ENCODE measurements around the gene PCDH7. TPM values are rescaled to one million over a fixed set of nuclear protein-coding genes. Genes with fewer than 3 reads are reported as not detected.

PCDH7 gene
- total and polyA plus RNA-seq, 2 of the 4 experiments (the other 2 are of a cell fraction) = 26.5 to 44.1 TPM

- H2BK15ac ChIP-seq (ENCODE audit: low read depth, low read length) = peak overlapping the region; percentile 6; the same call in 1 of the 3 replicates
- 0 out of 2 replicates have a peak overlapping the region, but pooled peaks have one; percentile 16 for H3K14ac ChIP-seq (replicated peaks; ENCODE audit: low read depth, low read length)
- peak overlapping the region; percentile 78 for H3K4me3 ChIP-seq (ENCODE audit: insufficient read depth, low read depth, low read length)
- peak overlapping the region; percentile 93 for H2AFZ ChIP-seq (replicated peaks; ENCODE audit: low read length, poor library complexity)
- H2AK5ac ChIP-seq (ENCODE audit: low read depth, low read length) = no peak overlapping the region
- H2BK5ac ChIP-seq (ENCODE audit: low read depth, low read length, poor library complexity, severe bottlenecking) = peak overlapping the region; percentile 4
- peak overlapping the region; percentile 82 for H3K23ac ChIP-seq (ENCODE audit: low read depth, low read length)
- no peak overlapping the region; the same call in 1 of the 2 replicates for H4K5ac ChIP-seq (ENCODE audit: low read depth, low read length)
- no peak overlapping the region for H3K18ac ChIP-seq (ENCODE audit: low read depth, low read length)
- no peak overlapping the region for H4K91ac ChIP-seq (ENCODE audit: insufficient read depth, low read depth, low read length)
- intact Hi-C loops (cut with micrococcal nuclease) = loop anchor here (5.0 kb wide), 3 partner anchors 34 to 224 kb away; no protein-coding TSS in a partner anchor
- peak overlapping the region; percentile 83 for H3K4me2 ChIP-seq (ENCODE audit: low read depth, low read length)
- no CpG with 5 or more reads among the region's 15 CpGs for WGBS, 2 experiments (ENCODE audit: extremely low coverage in 2 of 2, insufficient read length in 1 of 2)
- no peaks in the 10 kb centered on the region for H3K9me3 ChIP-seq (ENCODE audit: control insufficient read depth, insufficient read depth, low read length)
- H2AK9ac ChIP-seq (replicated peaks; ENCODE audit: low read depth, low read length, poor library complexity) = peak overlapping the region; percentile 33
- no peak overlapping the region for H4K8ac ChIP-seq (ENCODE audit: low read depth in 2 of 2, low read length in 2 of 2)
- peaks cover 4 to 23% of the 10 kb centered on the region in 2 experiments for H3K79me1 ChIP-seq (ENCODE audit: low read depth in 1 of 2, low read length in 2 of 2)
- peaks cover 8% of the 10 kb centered on the region; the same call in 1 of the 2 replicates for H4K20me1 ChIP-seq (ENCODE audit: insufficient read depth, low read length)
- ATAC-seq (ENCODE audit: low read depth) (no peak), DNase-seq (no peak)
- H3K27me3 ChIP-seq (ENCODE audit: control insufficient read depth, insufficient read depth, low read length) = no peaks in the 10 kb centered on the region; the same call in 1 of the 2 replicates
- BruUV-seq (replicated peaks) = no TSS peak
- CTCF ChIA-PET = no interaction called here
- H3K27ac ChIP-seq (ENCODE audit: insufficient read depth, low read length) = no peak overlapping the region
- no peak for TF ChIP-seq SMC3 (IDR thresholded peaks at IDR 0.05; ENCODE audit: low read depth, low read length)
- TF ChIP-seq MAZ (IDR thresholded peaks at IDR 0.05; ENCODE audit: borderline replicate concordance, low read depth, low read length) = no peak
- no peak for TF ChIP-seq CEBPB (IDR thresholded peaks at IDR 0.05; ENCODE audit: low read depth, low read length)
- no peak for TF ChIP-seq MAFK (IDR thresholded peaks at IDR 0.05; ENCODE audit: low read depth, low read length)
- TF ChIP-seq POLR2A (IDR thresholded peaks at IDR 0.05; ENCODE audit: low read depth, low read length) = no peak
- no peak for TF ChIP-seq NFE2L2 (IDR thresholded peaks at IDR 0.05; ENCODE audit: low read depth, low read length)
- no peak for TF ChIP-seq CTCF (conservative IDR thresholded peaks at IDR 0.05; ENCODE audit: low read depth, low read length)
- TF ChIP-seq RAD21 (IDR thresholded peaks at IDR 0.05; ENCODE audit: low read length) = no peak
- TF ChIP-seq RFX5 (IDR thresholded peaks at IDR 0.05; ENCODE audit: low read depth, low read length) = no peak
- TF ChIP-seq, protein P1, sequence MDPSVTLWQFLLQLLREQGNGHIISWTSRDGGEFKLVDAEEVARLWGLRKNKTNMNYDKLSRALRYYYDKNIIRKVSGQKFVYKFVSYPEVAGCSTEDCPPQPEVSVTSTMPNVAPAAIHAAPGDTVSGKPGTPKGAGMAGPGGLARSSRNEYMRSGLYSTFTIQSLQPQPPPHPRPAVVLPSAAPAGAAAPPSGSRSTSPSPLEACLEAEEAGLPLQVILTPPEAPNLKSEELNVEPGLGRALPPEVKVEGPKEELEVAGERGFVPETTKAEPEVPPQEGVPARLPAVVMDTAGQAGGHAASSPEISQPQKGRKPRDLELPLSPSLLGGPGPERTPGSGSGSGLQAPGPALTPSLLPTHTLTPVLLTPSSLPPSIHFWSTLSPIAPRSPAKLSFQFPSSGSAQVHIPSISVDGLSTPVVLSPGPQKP (IDR thresholded peaks at IDR 0.05; ENCODE audit: borderline replicate concordance, low read depth, low read length) = no peak
- TF ChIP-seq, protein P2, sequence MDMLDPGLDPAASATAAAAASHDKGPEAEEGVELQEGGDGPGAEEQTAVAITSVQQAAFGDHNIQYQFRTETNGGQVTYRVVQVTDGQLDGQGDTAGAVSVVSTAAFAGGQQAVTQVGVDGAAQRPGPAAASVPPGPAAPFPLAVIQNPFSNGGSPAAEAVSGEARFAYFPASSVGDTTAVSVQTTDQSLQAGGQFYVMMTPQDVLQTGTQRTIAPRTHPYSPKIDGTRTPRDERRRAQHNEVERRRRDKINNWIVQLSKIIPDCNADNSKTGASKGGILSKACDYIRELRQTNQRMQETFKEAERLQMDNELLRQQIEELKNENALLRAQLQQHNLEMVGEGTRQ (IDR thresholded peaks at IDR 0.05; ENCODE audit: low read depth, low read length) = no peak
- TF ChIP-seq FOS (IDR thresholded peaks at IDR 0.05; ENCODE audit: low read depth, low read length) = no peak
- H3K9ac ChIP-seq (ENCODE audit: low read depth, low read length) = no peak overlapping the region
- H2BK120ac ChIP-seq (ENCODE audit: low read depth, low read length) = no peak overlapping the region
- peak overlapping the region; percentile 3 for H3K4ac ChIP-seq (ENCODE audit: low read depth, low read length)
- POLR2A ChIA-PET (ENCODE audit: unreplicated experiment) = interaction anchor here (1.0 kb wide), 1 partner anchor 105 kb away, joined by 4 read pairs; no protein-coding TSS in a partner anchor
- H3K36me3 ChIP-seq (ENCODE audit: control insufficient read depth, insufficient read depth, low read length) = no peaks in the 10 kb centered on the region
- dilution Hi-C loops (cut with HindIII; ENCODE audit: low sequenced_read_pairs, unreplicated experiment) = no loop called here
- in situ Hi-C loops (cut with MboI; ENCODE audit: low sequenced_read_pairs) = no loop called here
- H2BK20ac ChIP-seq (ENCODE audit: low read depth, low read length) = no peak overlapping the region
- H3K56ac ChIP-seq (ENCODE audit: extremely low read depth, insufficient read depth, low read length) = no peak overlapping the region
- 0 out of 2 replicates have a peak, but pooled peaks cover 5% of the 10 kb centered on the region for H3K9me1 ChIP-seq (ENCODE audit: insufficient read depth, low read length)
- H3K4me1 ChIP-seq (ENCODE audit: control insufficient read depth, insufficient read depth, low read length) = peaks cover 2% of the 10 kb centered on the region; the same call in 1 of the 2 replicates
Observed at GRCh38 chr4:30723201-30723955, 3.2 kb downstream of the PCDH7 start.

Data from IMR-90 (cell line).